Measurements from ENCODE around the gene HOXC6. TPM values are rescaled to one million over a fixed set of nuclear protein-coding genes. Genes with fewer than 3 reads are reported as not detected.
A peak's percentile ranks its signal among the peaks of the same experiment; 100 is the strongest.

The HOXC6 gene
- total and polyA plus RNA-seq, 12 donors, result 0.03 to 0.36 (median 0.18) TPM; not detected in 6

DNA sequence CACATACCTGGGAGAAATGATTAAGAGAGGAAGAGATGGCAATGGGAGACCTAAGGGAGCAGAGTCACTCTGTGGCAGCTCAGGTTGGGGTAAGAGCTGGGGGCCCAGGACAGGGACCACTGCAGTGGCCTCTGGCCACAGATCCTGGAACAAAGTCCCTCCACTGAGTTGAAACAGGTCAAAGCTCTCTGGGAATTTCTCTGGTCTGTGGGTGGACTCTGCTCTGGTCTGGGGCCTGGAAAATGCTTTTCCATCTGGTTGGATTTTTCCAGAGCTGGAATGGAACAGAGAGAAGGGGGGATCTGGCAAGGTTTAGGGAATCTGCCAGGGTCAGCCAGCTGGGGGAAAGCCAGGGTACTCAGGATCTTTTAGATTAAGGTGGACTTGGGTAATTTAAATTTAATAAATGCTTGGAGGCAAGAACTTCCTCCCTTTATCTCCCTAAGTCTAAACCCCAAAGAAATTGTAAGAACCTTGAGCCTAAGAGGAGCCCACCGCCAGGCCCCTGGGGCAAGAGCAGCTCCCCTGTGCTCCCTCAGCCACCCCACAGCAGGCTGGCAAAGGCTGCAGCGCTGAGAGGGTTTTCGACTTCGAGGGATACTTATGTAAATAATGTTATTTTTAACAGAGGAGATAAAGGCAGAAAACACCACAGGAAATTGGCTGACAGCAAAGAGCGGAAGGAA, 39.6 kb upstream of the HOXC6 start:
- WGBS, 2 donors, result 4 to 7% methylated on average over 5 of the region's 5 CpGs
- Histone ChIP-seq H3K4me3 (no peak overlapping the region), H3K27me3 (peaks cover 63 to 100% (median 100%) of the 10 kb centered on the region in 7 donors), H3K4me1 (peaks cover 4 to 32% (median 17%) of the 10 kb centered on the region in 9 donors), H3K27ac (no peak overlapping the region), H3K9me3 (no peaks in the 10 kb centered on the region), H3K36me3 (no peaks in the 10 kb centered on the region)
- intact Hi-C loops (cut with DNase I), result no loop called here
- TF ChIP-seq, protein P1, sequence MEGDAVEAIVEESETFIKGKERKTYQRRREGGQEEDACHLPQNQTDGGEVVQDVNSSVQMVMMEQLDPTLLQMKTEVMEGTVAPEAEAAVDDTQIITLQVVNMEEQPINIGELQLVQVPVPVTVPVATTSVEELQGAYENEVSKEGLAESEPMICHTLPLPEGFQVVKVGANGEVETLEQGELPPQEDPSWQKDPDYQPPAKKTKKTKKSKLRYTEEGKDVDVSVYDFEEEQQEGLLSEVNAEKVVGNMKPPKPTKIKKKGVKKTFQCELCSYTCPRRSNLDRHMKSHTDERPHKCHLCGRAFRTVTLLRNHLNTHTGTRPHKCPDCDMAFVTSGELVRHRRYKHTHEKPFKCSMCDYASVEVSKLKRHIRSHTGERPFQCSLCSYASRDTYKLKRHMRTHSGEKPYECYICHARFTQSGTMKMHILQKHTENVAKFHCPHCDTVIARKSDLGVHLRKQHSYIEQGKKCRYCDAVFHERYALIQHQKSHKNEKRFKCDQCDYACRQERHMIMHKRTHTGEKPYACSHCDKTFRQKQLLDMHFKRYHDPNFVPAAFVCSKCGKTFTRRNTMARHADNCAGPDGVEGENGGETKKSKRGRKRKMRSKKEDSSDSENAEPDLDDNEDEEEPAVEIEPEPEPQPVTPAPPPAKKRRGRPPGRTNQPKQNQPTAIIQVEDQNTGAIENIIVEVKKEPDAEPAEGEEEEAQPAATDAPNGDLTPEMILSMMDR (IDR thresholded peaks at IDR 0.05), result no peak
- DNase-seq (no peak), ATAC-seq (no peak)

DNA sequence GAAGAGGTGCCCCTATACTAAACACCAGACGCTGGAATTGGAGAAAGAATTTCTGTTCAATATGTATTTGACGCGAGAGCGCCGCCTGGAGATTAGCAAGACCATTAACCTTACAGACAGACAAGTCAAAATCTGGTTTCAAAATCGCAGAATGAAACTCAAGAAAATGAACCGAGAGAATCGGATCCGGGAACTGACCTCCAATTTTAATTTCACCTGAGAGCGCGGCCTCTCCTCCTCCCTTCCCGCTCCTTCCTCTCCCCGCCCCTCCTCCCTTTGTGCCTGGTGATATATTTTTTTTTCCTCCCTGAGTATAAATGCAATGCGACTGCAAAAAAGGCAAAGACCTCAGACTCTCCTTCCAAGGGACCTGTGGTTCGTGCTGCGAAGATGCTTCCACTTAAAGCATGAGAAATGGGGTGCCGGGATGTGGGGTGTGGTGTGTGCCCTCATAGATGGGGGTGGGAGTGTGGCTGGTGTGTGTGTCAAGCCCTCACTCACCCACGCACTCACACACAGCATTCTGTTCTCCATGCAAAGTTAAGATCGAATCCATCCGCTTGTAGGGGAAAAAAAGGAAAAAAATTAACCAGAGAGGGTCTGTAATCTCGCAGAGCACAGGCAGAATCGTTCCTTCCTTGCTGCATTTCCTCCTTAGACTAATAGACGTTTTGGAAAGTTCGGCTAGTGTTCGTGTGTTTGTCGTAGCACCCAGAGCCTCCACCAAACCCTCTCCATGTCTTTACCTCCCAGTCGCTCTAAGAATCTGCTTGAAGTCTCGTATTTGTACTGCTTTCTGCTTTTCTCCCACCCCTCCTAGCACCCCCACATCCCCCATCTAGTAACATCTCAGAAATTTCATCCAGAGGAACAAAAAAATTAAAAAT, 38.8 kb upstream of the HOXC6 start:
- Histone ChIP-seq H3K9me3 (no peaks in the 10 kb centered on the region), H3K4me3 (no peak overlapping the region), H3K4me1 (peaks cover 4 to 32% (median 24%) of the 10 kb centered on the region in 9 donors), H3K36me3 (no peaks in the 10 kb centered on the region), H3K27ac (no peak overlapping the region), H3K27me3 (peaks cover 71 to 100% (median 100%) of the 10 kb centered on the region in 7 donors)
- DNase-seq (no peak), ATAC-seq (no peak)
- TF ChIP-seq, protein P1 (IDR thresholded peaks at IDR 0.05), result peak in 5 of 9 donors; percentile 15 to 38 (median 28)
- WGBS, 2 donors, result 4 to 5% methylated on average over 28 of the region's 28 CpGs
- intact Hi-C loops (cut with DNase I), result no loop called here

DNA sequence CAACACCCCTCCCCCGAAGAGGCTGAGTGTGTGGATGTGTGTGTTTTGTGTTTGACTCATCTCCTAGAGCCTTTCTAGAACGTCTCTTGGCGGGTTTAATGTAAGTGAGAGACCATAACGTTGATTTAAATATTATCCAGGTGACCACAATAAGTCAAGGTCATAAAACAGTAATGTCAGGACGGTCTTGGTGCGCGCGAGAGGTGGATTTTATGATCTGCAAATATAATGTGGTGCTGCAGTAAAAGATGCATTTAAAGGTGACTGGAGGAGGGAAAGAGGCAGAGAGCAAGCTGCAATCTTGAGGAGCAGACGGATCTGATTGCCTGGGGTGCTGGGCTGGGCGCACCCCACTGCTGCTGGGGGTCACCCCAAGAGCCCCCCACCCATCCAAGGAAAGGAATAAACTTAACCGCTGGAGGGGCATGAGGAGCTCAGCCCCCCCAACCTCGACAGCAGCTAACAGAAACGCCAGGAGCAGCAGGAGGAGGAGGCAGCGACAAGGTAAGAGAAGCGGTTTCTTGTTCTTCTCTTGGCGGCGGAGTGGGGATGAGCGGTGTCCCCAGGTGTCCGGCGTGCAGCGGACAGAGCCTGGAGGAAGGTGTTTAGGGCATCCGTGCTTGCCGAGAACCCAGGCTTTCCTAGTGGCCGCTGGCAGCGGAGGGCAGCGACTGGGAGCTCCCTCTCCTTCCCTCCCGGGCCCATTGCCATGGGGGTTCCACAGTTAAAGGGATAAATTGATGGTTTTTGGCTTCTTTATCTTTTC, 37.7 kb upstream of the HOXC6 start:
- ATAC-seq, result no peak
- H3K4me3 ChIP-seq, result no peak overlapping the region
- H3K36me3 ChIP-seq, result no peaks in the 10 kb centered on the region
- H3K27me3 ChIP-seq, result peaks cover 72 to 100% (median 100%) of the 10 kb centered on the region in 7 donors
- intact Hi-C loops (cut with DNase I), result no loop called here
- H3K4me1 ChIP-seq, result peaks cover 4 to 34% (median 28%) of the 10 kb centered on the region in 9 donors
- no peak overlapping the region for H3K27ac ChIP-seq
- DNase-seq, result no peak
- WGBS, 2 donors, result 3 to 4% methylated on average over 27 of the region's 27 CpGs
- no peaks in the 10 kb centered on the region for H3K9me3 ChIP-seq
- TF ChIP-seq, protein P1 (IDR thresholded peaks at IDR 0.05), result no peak

DNA sequence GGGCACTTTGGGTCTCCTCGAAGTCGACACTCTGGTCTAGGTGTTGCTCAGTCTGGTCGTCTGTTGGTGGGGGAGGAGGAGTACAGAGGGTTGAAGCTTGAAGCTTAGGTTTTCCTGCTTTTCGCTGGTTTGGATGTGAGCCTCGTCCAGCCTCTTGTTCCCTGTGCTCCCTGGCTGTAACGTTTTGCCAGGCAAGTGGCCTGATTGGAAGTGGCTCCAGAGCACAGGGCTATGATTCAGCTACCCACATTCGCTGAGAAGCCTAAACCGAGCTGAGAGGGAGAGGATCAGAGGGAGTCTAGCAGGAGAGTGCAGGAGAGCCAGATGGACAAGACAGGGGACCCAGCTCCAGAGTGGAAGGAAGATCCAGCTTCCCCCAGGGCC, 37.2 kb upstream of the HOXC6 start:
- Histone ChIP-seq H3K36me3 (no peaks in the 10 kb centered on the region), H3K4me1 (peaks cover 0 to 34% (median 28%) of the 10 kb centered on the region in 9 donors), H3K9me3 (no peaks in the 10 kb centered on the region), H3K27ac (no peak overlapping the region), H3K4me3 (no peak overlapping the region), H3K27me3 (peaks cover 70 to 100% (median 100%) of the 10 kb centered on the region in 7 donors)
- ATAC-seq (no peak), DNase-seq (no peak)
- TF ChIP-seq, protein P1 (IDR thresholded peaks at IDR 0.05), result no peak
- 0 to 1% methylated on average over 8 of the region's 8 CpGs for WGBS, 2 donors
- intact Hi-C loops (cut with DNase I), result no loop called here
